ENCODE measurements around the gene ENDOU.

The ENDOU gene

DNA sequence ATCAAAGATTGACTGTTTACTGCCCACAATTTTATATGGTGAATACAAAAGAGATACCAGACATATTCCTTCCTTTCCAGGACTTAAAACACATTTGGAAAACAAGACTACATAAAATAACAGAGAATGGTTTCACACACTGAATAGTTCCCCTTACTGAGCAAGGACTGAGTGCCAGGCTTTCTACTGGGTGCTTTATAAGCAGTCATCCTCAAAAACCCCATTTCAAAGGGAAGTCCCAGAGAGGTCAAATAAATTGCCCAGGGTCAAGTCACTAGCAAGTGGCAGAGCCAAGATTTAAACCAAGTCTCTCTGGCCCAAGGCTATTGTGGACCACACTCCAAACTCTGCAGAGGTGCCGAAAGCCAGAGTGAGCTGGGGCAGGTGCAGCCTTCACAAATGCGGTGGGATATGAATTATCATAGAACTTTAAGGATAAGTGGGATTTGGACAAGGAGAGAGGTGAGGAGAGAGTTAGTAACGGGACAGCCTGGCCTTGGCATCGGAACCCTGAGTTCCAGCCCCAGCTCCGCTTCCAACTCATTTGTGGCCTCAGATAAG, 10.4 kb downstream of the ENDOU start:
- ATAC-seq: no peak
- TF ChIP-seq ZNF8 (CRISPR knock-in tag; IDR thresholded peaks at IDR 0.05) (no peak), ARNTL (CRISPR knock-in tag; IDR thresholded peaks at IDR 0.05; ENCODE audit: borderline replicate concordance, low read depth) (no peak)
- TF ChIP-seq, protein P1, sequence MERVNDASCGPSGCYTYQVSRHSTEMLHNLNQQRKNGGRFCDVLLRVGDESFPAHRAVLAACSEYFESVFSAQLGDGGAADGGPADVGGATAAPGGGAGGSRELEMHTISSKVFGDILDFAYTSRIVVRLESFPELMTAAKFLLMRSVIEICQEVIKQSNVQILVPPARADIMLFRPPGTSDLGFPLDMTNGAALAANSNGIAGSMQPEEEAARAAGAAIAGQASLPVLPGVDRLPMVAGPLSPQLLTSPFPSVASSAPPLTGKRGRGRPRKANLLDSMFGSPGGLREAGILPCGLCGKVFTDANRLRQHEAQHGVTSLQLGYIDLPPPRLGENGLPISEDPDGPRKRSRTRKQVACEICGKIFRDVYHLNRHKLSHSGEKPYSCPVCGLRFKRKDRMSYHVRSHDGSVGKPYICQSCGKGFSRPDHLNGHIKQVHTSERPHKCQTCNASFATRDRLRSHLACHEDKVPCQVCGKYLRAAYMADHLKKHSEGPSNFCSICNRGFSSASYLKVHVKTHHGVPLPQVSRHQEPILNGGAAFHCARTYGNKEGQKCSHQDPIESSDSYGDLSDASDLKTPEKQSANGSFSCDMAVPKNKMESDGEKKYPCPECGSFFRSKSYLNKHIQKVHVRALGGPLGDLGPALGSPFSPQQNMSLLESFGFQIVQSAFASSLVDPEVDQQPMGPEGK (CRISPR knock-in tag; IDR thresholded peaks at IDR 0.05; ENCODE audit: borderline replicate concordance): no peak

DNA sequence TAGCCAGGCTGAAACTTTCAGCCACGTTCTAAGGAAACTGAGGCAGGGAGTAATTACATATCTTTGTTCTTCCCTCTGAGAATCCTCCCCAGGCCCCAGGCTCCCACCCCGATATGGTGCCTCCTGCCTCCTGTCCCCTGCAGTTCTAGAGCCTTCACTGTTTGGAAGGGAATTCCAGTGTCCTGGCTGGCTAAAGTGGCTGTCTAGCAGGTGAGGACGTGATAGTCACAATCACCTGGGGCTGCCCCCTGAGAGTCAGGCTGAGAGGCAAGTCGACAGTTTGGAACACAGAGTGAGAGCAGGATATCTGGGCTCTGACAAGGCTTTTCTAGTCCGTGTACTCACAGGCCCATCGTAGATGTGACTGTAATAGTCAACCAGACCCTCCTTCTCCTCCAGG, 13.1 kb downstream of the ENDOU start:
- no peak for ATAC-seq

DNA sequence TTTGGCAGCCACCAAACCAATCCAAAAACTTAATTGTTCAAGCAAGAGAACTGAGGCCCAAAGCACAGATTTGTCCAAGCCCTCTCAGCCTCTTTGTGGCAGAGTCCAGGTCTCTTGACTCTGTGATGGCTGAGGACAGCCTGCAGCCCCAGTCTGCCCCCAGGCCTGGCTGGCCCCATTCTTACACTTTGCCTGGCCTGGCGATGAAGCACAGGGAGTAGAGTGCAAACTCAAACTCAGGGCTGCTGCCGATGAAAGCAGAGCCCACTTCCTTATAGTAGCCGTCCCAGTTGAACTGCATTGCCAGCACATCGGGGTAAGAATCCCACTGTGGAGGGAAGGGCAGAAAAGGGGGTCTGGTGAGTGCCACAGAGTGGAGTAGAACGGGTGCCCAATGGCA, 13.8 kb downstream of the ENDOU start:
- no peak for ATAC-seq

More for the DNA sequence above, 13.1 kb downstream of the ENDOU start:
- TF ChIP-seq ARNTL (CRISPR knock-in tag; IDR thresholded peaks at IDR 0.05; ENCODE audit: borderline replicate concordance, low read depth): no peak
- TF ChIP-seq, protein P2, sequence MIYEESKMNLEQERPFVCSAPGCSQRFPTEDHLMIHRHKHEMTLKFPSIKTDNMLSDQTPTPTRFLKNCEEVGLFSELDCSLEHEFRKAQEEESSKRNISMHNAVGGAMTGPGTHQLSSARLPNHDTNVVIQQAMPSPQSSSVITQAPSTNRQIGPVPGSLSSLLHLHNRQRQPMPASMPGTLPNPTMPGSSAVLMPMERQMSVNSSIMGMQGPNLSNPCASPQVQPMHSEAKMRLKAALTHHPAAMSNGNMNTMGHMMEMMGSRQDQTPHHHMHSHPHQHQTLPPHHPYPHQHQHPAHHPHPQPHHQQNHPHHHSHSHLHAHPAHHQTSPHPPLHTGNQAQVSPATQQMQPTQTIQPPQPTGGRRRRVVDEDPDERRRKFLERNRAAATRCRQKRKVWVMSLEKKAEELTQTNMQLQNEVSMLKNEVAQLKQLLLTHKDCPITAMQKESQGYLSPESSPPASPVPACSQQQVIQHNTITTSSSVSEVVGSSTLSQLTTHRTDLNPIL (CRISPR knock-in tag; IDR thresholded peaks at IDR 0.05; ENCODE audit: low read depth): no peak
- TF ChIP-seq ZNF8 (CRISPR knock-in tag; IDR thresholded peaks at IDR 0.05): no peak
- no peak for TF ChIP-seq CSDC2 (CRISPR knock-in tag; IDR thresholded peaks at IDR 0.05)
- no peak for TF ChIP-seq PPARA (CRISPR knock-in tag; IDR thresholded peaks at IDR 0.05; ENCODE audit: borderline replicate concordance)
- TF ChIP-seq ZFP30 (CRISPR knock-in tag; IDR thresholded peaks at IDR 0.05): no peak
- TF ChIP-seq, protein P3, sequence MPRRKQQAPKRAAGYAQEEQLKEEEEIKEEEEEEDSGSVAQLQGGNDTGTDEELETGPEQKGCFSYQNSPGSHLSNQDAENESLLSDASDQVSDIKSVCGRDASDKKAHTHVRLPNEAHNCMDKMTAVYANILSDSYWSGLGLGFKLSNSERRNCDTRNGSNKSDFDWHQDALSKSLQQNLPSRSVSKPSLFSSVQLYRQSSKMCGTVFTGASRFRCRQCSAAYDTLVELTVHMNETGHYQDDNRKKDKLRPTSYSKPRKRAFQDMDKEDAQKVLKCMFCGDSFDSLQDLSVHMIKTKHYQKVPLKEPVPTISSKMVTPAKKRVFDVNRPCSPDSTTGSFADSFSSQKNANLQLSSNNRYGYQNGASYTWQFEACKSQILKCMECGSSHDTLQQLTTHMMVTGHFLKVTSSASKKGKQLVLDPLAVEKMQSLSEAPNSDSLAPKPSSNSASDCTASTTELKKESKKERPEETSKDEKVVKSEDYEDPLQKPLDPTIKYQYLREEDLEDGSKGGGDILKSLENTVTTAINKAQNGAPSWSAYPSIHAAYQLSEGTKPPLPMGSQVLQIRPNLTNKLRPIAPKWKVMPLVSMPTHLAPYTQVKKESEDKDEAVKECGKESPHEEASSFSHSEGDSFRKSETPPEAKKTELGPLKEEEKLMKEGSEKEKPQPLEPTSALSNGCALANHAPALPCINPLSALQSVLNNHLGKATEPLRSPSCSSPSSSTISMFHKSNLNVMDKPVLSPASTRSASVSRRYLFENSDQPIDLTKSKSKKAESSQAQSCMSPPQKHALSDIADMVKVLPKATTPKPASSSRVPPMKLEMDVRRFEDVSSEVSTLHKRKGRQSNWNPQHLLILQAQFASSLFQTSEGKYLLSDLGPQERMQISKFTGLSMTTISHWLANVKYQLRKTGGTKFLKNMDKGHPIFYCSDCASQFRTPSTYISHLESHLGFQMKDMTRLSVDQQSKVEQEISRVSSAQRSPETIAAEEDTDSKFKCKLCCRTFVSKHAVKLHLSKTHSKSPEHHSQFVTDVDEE (CRISPR knock-in tag; IDR thresholded peaks at IDR 0.05): no peak
- no peak for TF ChIP-seq TCF4 (CRISPR knock-in tag; IDR thresholded peaks at IDR 0.05; ENCODE audit: borderline replicate concordance)
- no peak for TF ChIP-seq SNAI2 (CRISPR knock-in tag; IDR thresholded peaks at IDR 0.05)
- no peak for TF ChIP-seq RARB (CRISPR knock-in tag; IDR thresholded peaks at IDR 0.05)
- TF ChIP-seq ZC3H10 (CRISPR knock-in tag; IDR thresholded peaks at IDR 0.05): no peak

More for the DNA sequence above, 13.8 kb downstream of the ENDOU start:
- TF ChIP-seq ZNF565 (CRISPR knock-in tag; conservative IDR thresholded peaks at IDR 0.05; ENCODE audit: low read depth) (no peak), ARNTL (CRISPR knock-in tag; IDR thresholded peaks at IDR 0.05; ENCODE audit: borderline replicate concordance, low read depth) (no peak), OSR1 (CRISPR knock-in tag; IDR thresholded peaks at IDR 0.05) (no peak), PPARA (CRISPR knock-in tag; IDR thresholded peaks at IDR 0.05; ENCODE audit: borderline replicate concordance) (no peak), ZFP30 (CRISPR knock-in tag; IDR thresholded peaks at IDR 0.05) (no peak), ZNF8 (CRISPR knock-in tag; IDR thresholded peaks at IDR 0.05) (no peak), BACH2 (CRISPR knock-in tag; IDR thresholded peaks at IDR 0.05; ENCODE audit: borderline replicate concordance) (no peak), ISL1 (CRISPR knock-in tag; IDR thresholded peaks at IDR 0.05) (no peak), TOX (CRISPR knock-in tag; IDR thresholded peaks at IDR 0.05; ENCODE audit: borderline replicate concordance) (no peak)
- TF ChIP-seq, protein P1 (CRISPR knock-in tag; IDR thresholded peaks at IDR 0.05; ENCODE audit: borderline replicate concordance): no peak
- TF ChIP-seq, protein P4, sequence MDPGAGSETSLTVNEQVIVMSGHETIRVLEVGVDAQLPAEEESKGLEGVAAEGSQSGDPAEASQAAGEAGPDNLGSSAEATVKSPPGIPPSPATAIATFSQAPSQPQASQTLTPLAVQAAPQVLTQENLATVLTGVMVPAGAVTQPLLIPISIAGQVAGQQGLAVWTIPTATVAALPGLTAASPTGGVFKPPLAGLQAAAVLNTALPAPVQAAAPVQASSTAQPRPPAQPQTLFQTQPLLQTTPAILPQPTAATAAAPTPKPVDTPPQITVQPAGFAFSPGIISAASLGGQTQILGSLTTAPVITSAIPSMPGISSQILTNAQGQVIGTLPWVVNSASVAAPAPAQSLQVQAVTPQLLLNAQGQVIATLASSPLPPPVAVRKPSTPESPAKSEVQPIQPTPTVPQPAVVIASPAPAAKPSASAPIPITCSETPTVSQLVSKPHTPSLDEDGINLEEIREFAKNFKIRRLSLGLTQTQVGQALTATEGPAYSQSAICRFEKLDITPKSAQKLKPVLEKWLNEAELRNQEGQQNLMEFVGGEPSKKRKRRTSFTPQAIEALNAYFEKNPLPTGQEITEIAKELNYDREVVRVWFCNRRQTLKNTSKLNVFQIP (CRISPR knock-in tag; IDR thresholded peaks at IDR 0.05; ENCODE audit: borderline replicate concordance, low read depth): no peak
- TF ChIP-seq, protein P3 (CRISPR knock-in tag; IDR thresholded peaks at IDR 0.05): no peak

All from SK-N-SH treated with all-trans-retinoic acid at 6 μM for 48 hours (cell line).